Right ventricle myocardium inferior (tissue), 1 donor: ENCODE measurements around the gene MRPL21. TPM values are rescaled to one million over a fixed set of nuclear protein-coding genes. Genes with fewer than 3 reads are reported as not detected.

ENCODE experiments used
- ATAC-seq: fragments of 200-7000 bp; cut with Tn5 transposase; one replicate; pipeline ENCODE4 v1.9.1; 2020; ENCODE audit warnings: mild to moderate bottlenecking, moderate library complexity
- DNase-seq: peaks from one replicate; pipeline ENCODE4 v3.0.0; 2021; ENCODE audit errors: missing footprints
- intact Hi-C: fragments of 100-400 bp; cut with DNase I; formaldehyde crosslinking; loops from one replicate; pipeline ENCODE4 v1.11.0; 2022
- total RNA-seq: library from RNA; stranded (reverse); fragmentation: NEBNext Ultra II Directional; extraction: Animal tissue kit (Norgen Biotek cat#: 25700); gene quantifications from one replicate; pipeline ENCODE4 v1.2.1, GENCODE V29; 2021
- donor health status: DM: no; HTN: yes; CAD: no; lungs with severe emphysema.

Gene MRPL21
- total RNA-seq, 1 donor from 2014 or later = 120 TPM

DNA sequence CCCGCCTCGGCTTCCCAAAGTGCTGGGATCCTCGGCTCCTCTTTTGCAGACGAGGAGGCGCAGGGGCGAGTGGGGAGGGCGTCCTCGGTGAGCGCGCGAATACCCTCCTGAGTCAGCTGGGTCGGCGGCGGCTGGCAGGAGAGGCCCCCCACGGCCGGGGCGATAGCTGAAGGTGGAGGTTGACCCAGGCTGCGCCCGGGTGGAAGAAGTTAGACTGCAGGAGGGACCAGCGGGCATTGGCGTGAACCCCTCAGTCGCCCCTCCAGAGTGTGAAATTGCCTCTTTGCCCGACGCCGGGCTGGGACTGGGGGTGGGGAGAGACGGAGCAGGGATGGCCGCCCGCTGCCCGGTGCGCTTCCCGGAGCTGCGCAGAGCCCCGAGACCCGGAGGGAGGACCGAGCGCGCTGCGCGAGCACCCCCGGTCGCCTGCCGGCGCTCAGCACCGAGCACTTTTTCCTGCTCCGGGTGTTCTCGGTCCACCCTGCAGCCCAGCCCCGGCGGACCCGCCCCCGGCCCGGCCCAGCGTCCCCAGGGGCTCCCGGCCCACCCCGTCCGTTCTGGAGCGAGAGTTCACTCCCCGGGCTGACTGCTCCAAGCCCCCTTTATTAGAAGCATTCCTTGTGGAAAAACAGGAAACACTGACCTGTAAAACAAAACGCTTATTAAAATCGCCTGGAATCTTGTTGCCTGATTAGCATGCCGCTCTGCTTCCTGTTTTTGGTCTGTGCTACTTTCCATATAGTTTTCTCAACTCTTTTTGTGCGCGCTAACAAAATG, 48.2 kb downstream of the MRPL21 start:
- intact Hi-C loops = no loop called here
- DNase-seq (peak; percentile 78), ATAC-seq (peak; percentile 59)

DNA sequence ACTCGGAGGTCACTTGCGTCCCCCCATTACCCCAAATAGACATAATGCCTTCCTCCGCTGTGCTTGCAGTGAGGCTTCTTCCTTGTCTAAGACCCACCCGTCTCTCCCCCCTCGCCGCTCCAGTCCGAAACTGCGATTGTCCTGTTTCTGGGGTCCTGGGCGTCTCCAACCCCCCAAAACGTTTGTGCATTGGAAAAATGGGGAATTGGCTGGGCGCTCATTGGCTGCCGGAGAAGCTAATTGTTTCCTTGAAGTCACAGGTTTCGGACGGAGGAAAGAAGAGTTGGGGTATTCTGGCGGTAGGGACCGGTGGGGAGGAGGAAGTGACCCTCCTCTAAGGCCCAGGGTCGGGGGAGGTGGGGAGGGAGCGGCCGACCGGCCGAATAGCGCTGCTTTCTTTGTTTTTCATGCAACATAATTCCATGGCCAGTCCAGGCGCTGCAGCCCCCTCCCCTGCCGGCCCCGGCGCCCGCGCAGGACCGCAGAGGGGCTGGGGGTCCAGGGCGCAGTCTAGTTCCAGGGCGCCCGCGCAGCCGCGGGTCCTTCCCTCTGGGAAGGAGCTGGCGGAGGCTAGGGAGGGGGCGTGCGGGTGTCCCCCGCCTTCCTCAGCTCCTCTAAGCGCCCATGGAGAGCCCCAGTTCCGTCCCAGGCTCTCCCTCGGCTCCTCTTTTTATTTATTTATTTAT, 49.2 kb downstream of the MRPL21 start:
- peak; percentile 20 for ATAC-seq
- no peak for DNase-seq
- intact Hi-C loops = no loop called here

DNA sequence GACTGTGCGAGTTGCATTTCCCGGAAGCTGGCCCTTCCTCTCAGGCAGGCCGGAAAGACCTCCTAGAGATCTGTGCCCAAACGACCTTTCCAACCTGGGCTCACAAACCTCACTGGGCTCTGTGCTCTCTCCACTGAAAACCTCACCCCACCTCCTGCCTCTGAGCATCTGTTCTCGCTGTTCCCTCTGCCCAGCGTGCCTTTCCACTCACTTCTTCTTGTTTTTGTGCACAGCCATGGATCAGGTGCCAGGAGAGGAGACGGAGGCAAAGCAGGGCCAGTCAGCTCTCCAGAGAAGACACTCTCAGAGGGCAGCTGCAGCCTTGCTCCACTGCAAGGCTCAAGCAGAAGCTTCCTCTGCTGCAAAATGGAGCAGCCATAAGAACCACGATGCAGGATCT, 51.0 kb downstream of the MRPL21 start:
- ATAC-seq (no peak), DNase-seq (no peak)
- intact Hi-C loops = no loop called here

GRCh38 chr11:68848429-68848828, 55.2 kb downstream of the MRPL21 start:
- DNase-seq = no peak
- no peak for ATAC-seq
- intact Hi-C loops = no loop called here

GRCh38 chr11:68847395-68847794, 56.2 kb downstream of the MRPL21 start:
- DNase-seq (no peak), ATAC-seq (no peak)
- intact Hi-C loops = no loop called here

GRCh38 chr11:68845351-68846002, 58.2 kb downstream of the MRPL21 start:
- ATAC-seq = peak; percentile 32
- intact Hi-C loops = no loop called here
- DNase-seq = no peak

GRCh38 chr11:68844801-68845200, 58.8 kb downstream of the MRPL21 start:
- intact Hi-C loops = loop anchor here (5.0 kb wide), 1 partner anchor 48 kb away; no protein-coding TSS in a partner anchor
- no peak for DNase-seq
- no peak for ATAC-seq

DNA sequence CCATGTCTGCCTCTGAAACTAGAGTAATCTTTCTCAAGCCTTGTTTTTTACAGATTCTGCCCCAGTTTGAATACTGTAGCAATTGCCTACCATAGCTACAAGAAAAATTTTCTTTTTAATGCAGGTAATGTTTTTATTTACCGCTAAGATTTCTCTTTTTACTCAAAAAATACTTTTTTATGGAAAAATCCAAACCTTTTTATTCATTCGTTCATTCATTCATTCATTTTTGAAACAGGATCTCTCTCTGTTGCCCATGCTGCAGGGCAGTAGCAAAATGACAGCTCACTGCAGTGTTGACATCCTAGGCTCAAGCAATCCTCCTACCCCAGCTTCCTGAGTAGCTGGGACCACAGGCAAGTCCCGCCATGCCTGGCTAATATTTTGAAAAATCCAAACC, 59.3 kb downstream of the MRPL21 start:
- DNase-seq (no peak), ATAC-seq (no peak)
- intact Hi-C loops = loop anchor here (5.0 kb wide), 1 partner anchor 47 kb away; no protein-coding TSS in a partner anchor

DNA sequence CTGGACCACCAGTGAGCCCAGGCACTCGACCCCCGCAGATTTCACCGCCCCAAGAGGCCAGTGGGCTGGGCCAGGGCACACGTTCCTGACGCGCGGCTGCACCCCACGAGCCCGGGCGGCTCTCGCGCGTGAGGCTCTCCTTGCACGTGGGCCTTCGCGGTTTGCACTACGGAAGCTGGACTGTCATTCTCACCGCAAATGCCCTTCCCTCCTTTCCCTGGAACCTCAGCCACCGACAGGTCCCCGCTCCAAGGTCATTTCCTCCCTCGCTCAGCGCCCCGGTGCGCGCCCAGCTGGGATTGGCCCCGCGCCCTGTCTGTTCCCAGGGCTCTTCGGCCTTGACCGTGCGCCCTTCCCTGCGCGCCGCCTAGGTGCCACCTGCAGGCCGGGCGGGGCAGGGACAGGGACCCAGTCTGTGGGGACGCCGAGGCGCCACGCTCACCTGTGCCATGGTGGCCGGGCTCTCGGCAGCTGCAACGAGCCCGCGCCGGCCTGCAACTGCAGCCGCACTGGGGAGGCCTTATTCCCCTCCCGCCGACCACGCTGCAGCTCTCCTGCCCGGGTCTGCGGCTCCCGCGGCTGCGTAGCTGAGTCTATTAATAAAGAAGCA, 59.8 kb downstream of the MRPL21 start:
- intact Hi-C loops = loop anchor here (5.0 kb wide), 1 partner anchor 47 kb away; no protein-coding TSS in a partner anchor
- ATAC-seq (peak; percentile 55), DNase-seq (peak; percentile 94)

DNA sequence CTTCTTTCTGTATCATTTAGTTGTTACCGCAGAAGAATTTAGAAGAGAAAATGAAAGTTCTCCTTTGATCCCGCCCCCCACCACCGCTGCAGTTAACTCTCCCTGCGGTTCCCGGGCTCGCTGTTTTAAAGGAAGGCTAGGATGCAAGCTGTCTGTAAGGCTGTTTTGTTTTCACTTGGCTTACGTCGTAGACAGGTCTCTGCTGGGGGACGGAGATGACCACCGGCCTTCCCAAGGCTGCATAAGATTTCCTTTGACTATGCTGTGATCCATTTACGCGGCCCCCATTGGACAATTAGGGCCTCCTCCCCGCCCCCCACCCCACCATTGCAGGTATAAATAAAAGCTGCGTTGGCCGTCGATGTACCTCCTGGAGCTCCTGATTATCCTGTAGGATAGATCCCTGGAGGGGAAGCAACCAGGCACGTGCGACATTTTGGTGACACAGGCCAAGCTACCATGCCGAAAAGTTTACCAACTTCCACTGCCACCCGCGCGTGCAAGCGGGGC, 60.5 kb downstream of the MRPL21 start:
- intact Hi-C loops = loop anchor here (5.0 kb wide), 1 partner anchor 46 kb away; no protein-coding TSS in a partner anchor
- no peak for ATAC-seq
- DNase-seq = no peak

- intact Hi-C loops = loop anchor here (5.0 kb wide), 1 partner anchor 45 kb away; no protein-coding TSS in a partner anchor
- ATAC-seq = no peak
- no peak for DNase-seq
Measured at GRCh38 chr11:68842427-68843051, 61.1 kb downstream of the MRPL21 start.

GRCh38 chr11:68841718-68842426, 61.8 kb downstream of the MRPL21 start, which contains the start of gene CPT1A:
Gene CPT1A (minus strand): TSS chr11:68841916. CDS start chr11:68815474, 26,442 bp downstream.
- ATAC-seq = peak; percentile 45
- peak; percentile 90 for DNase-seq
- intact Hi-C loops = loop anchor here (2.0 to 5.0 kb wide), 2 partner anchors 45 to 49 kb away; no protein-coding TSS in a partner anchor

Other genes with a start within 250 kb of the MRPL21 start
- gene GAL, start 219.3 kb downstream of the MRPL21 start, total RNA-seq = not detected
- 0.27 TPM for gene TESMIN, start 152.3 kb downstream of the MRPL21 start, total RNA-seq
- gene CPT1A, start 61.9 kb downstream of the MRPL21 start, total RNA-seq = 83.3 TPM
- 13.8 TPM for gene IGHMBP2, start 59 bp upstream of the MRPL21 start, total RNA-seq
- not detected for gene MRGPRD, start 77.2 kb upstream of the MRPL21 start, total RNA-seq
- 7.6 TPM for gene MRGPRF, start 109.4 kb upstream of the MRPL21 start, total RNA-seq
- 9.1 TPM for gene TPCN2, start 145.1 kb upstream of the MRPL21 start, total RNA-seq